ENCODE measurements around the gene TTF1.
"Not testable (repeated sequence)": the region's sequence is repeated elsewhere in the genome, so short reads cannot be mapped to it uniquely, and the experiment has no call there.

TTF1 gene

DNA sequence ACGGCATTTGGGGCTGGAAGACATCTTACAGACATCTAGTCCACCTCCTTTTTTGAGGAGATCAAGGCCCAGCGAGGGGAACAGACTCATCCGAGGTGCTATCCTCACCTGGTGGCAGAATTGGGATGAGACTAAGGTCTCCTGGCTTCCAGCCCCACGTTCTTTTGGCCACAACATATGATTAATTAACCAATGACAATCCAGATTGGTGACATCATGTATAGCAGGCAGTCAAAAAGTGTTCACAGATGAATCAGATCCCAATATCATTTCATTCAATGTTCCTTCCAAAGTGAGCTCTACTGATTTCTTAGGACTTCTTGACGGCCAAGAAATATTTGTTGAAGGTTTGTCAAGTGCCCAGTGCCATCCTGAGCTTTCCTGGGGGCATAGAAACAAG is 7.3 kb upstream of the TTF1 start:
- no peak for DNase-seq

DNA sequence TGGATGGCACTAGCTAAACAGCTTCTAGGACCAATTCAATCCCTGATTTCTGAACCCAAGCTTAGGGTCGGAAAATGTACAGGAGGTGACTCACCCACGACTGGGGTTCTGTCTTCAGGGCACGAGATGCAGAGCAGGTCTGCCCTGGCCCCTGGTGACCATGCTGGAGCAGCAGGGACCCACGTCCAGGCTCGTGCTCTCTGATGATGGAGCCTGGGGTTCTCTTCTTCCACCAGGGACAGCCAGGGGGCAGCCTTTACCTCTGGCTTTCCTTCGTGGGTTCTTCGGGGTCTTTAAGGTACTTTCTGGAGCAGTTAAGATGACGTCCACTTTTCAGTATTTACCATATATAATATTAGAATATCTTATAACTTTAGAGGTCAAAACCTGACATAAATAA is 5.4 kb upstream of the TTF1 start:
- no peak for DNase-seq

DNA sequence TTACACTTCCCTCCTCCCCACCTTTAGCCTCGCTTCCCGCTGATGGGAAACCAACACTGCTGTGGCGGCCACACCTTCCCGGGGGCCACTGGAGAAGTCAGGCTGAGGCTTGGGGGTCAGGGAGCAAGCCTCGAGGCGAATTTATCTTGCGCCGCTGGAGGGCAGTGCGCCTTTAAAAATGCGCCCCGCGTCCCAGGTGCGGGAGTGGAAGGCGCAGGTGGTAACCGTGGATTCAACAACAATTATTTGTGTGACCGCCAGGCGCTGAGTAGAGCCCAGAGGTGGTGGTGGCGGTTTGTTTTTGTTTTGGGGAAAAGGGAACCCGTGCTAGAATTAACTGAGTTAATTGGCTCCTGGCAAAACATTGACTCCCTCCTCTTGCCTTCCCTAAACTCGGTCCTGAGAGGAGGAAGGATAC is 4.5 kb upstream of the TTF1 start:
- DNase-seq, result peak in 15 of 51 donors; percentile 2 to 32 (median 8)

DNA sequence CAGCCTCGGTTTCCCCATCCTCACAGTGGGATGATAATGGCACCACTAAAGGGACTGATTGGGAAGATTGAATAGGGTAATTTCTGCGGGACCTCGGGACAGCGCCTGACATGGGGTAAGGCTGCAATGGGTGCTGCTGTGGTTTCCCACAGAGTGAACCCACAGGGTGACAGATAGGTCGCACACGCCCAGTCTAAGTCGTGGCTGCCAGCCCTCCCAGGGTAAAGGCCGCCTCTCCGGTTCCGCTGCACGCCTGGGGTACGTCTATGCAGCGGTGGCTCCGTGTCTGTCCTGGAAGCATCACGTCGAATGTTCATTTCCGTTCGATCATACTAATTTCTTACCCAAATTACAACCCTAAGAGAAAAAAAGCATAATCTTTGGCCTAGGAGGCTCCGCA is 4.0 kb upstream of the TTF1 start:
- DNase-seq, result no peak

DNA sequence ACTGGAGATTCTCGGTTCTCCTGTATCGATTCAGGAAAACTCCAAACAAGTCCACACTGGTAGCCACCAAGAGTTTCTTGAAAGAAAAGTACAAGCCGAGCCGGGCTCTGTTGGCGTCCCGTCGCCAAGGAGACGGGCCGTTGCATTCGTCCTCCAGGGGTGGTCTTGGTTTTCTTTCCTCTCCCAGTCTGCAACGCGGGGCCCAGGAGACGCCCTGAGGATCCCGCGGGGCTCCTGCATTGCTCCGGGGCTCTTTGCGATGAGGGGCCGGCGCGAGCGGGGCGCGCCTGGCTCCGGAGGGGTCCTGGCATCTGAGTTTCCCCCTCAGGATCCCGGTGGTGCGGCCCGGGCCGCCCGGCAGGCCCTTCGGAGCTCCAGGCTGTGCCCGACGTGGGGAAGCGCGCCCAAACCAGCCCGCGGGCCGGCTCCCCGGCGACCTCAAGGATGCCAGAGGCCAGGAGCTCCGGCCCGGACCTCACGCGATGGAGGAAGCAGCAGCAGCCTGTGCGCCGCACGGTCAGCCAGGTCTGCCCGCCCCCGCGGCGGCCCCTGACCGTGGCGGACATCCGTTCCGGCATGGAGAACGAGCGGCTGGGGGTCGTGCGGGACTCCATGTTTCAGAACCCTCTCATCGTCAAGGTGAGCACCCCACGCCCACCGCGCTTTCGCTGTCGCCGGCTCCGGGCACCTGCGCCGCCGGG is 3.3 kb upstream of the TTF1 start, which contains the start of gene CFAP77:
CFAP77 (plus strand) TSS at position 384 of the 701 bp plus-strand sequence; CDS start at position 445, 61 bp downstream.
- DNase-seq, result peak in 18 of 51 donors; percentile 3 to 42 (median 22)

DNA sequence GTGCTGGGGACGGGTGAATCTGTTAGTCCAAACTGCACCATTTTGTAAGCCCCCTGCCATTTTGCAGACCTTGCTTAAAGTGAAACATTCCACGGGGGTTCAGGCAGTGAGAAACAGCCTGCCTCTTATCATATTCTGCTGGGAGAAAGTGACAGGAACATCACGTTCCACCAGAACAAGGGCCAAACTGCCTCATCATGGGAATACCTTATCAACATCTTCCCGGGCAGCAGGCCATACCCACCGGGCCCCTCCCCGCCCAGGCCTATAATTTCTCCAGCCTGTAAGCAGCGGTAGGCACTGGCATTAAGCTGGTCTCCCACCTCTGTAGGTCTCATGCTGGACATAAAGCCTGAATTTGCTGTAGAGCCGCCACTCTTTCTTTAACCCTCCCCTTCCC is 1.9 kb upstream of the TTF1 start:
- DNase-seq, result no peak

DNA sequence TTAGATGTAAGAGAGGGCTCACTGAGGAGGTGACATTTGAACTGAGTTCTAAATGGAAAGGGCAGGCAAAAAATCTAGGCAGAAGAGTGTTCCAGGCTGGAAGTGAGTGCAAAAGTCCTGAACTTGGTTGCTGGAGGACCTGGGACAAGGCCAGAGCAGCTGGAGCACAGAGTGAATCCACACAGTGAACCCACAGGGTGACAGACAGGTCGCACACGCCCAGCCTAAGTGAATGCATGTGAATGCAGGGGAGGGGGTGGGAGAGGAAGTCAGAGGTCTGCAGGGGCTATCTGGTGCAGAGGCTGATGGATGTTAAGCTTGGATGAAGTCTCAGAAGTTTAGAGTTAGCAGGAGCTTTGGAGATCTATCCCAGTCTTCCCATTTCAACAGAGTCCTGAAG is 556 bp upstream of the TTF1 start:
- no peak for DNase-seq

DNA sequence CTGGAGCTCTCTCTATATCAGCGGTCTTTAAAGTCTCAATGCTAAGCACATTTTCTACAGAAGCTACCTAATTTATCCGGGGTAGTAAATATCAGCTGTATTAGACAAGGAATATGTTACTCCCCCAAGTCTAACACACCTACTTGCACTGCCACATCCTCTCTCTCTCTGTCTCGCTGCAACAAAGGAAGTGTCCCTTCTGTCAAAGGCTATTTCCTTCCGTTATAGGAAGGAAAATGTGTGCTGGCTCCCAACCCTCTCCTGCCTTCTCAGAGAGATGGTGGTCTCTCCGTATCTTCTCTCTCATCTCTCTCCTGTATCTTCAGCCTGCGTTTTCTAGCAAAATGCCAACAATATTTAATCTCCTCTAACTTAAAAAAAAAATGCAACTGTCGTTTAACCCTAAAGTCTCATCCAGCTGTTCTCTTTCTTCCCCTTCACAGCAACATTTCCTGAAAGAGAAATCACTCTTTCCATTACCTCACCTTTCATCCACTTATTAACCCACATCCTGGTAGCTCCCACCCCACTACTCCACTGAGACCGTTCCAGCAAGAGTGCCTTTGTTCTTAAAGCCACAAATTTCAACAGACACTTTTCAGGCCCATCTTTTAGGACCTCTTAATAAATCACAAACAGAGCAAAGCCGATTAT is 2.3 kb downstream of the TTF1 start:
- no peak for DNase-seq

DNA sequence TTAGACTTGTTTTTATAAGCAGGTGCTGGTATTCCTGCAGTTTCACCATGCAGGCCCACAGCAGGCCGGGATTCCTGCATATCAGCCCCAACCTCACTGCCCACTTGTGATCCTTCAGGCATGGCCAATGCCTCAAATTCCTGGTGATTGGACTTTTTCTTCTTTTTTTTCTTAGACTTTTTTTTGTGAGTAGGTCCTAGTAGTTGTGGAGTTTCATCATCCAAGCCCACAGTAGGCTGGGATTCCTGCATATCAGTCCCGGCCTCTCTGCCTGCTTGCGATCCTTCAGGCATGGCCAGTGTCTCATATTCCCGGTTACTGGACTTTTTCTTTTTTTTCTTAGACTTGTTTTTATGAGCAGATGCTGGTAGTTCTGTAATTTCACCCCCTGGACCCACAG is 4.8 kb downstream of the TTF1 start:
- no peak for DNase-seq

DNA sequence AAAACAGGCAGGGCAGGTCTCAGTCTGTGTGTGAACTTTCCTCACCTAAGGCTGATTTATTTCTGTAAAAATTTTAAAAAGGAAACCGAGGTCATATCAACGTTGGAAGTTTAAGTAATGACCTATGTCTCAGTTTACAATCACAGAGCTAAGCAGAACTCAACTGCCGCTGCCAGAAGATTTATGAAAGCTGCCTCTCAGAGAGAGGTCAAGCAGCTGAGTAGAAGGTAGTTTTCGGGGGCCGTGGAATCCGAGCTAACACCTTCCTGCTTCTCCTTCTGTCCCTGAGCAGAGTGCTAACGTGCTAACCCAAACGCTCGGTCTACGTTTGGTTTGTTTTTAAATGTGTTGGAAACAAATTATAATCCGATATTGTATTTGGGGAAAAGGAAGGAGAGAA is 11.1 kb downstream of the TTF1 start:
- DNase-seq, result no peak

DNA sequence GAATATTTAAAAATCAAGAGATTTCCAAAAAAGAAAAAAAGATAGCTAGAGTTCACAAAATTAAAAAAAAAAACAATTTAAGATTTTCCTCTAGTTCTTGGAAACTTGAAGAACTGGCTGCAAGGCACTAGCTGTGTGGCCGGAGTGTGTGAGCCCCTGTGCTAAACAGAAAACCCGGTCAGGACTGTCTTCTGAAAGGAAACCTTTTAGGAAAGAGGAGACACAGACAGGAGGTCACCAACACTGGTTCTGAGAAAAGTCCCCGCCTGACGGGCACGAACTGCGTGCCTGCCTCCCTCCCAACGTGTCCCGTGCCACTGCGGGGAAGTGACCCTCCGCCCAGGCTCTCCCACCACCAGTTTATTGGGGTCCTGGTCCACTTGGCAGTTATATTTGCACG is 15.2 kb downstream of the TTF1 start:
- DNase-seq, result no peak

DNA sequence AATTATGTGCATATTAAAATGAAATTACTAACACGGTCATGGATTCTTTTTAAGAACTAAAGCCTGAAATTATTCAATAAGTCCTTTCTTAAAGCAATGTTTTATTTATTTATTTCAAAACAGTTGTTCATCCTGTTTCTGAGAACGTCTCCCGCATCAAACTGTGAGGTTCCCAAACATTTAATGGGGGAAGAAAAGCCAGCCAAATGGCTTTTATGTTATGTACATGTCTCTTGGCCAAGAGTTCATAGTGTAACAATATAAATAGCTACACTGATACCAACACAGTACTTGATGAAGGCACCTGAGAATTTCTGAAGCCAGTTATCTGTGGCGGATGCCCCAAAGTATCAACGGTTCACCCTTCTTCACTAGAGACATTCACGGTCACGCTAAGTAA is 15.7 kb downstream of the TTF1 start:
- no peak for DNase-seq

DNA sequence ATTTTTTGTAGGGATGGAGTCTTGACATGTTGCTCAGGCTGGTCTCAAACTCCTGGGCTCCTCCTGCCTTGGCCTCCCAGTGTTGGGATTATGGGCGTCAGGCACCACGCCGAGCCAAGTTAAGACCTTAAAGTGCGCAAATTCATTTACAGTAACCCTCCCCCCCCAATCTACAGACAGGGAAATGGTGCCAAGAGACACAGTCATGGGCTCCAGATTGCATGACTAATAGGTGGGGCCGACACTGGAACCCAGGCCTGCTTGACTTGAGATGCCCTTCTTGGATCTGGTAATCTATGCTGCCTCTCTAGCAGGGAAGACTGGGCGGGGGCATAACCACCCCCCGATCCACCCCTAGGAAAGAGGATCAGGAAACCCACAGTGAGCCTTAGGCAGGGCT is 19.5 kb downstream of the TTF1 start:
- DNase-seq, result no peak

DNA sequence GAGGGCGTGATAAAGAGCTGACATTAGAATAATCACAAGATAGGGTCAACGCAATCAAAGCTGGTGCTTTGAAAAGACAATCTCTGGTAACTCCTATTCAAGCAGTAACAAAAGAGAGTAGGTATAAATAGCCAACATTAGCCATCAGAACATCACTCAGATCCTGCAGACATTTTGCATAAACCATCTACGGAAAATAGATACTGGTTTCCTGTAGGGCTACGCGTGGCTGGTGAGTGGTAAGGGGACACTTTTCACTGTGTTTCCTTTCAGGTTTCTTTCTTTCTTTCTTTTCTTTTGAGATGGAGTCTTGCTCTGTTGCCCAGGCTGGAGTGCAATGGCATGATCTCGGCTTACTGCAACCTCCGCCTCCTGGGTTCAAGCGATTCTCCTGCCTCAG is 22.3 kb downstream of the TTF1 start:
- no peak for DNase-seq

DNA sequence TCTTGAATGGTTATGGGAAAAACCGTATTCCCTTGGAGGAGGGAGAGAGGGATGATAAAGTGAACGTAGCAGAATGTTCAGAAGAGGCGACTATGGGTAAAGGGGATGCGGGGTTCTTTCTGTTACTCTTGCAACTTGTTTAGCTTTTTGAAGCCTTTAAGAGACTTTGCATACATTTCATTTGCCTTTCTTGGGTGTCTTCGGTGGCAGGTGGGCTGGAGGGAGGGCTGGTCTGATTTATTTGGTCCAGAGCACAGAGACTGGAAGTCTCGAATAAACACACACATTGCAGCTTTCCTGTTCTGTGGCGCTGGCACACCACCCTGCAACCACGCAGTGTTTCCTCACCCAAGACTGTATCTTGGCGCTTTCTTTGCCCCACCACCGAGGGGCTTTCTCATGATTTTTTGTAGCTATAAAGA is 23.2 kb downstream of the TTF1 start:
- DNase-seq, result no peak

DNA sequence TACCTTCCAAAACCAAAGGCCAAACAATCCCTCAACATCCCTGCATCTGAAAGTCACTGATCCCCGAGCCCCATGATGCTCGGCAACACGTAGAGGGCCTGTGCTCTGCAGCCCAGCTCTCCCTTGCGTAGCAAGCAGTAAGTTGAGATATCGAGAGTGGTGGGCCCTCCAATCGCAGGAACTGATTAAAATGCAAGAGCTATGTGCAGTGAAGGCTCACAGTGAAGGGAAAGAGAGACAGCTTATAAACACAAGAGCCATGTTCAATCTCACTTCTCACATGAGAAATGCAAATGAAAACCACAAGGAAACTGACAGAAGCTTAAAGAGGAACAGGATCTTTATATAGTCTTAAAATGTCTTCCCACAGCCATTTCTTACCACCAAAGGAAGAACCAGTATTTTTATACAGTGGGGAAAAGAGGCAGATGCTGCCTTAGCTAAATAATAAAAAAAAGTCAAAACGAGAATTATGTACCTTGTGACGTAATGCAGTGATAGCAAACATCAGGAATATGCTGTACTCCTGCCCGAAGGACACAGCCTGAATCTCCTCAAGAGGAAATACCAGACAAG is 24.6 kb downstream of the TTF1 start:
- no peak for DNase-seq

DNA sequence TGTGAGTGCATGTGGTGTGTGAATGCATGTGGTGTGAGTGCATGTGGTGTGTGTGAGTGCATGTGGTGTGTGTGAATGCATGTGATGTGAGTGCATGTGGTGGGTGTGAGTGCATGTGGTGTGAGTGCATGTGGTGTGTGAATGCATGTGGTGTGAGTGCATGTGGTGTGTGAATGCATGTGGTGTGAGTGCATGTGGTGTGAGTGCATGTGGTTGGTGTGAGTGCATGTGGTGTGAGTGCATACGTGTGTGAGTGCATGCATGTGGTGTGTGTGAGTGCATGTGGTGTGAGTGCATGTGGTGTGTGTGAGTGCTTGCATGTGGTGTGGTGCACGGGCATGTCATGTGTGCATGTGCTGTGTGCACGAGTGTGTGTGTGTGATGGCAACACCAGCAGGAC is 28.2 kb downstream of the TTF1 start:
- not testable (repeated sequence) for DNase-seq

DNA sequence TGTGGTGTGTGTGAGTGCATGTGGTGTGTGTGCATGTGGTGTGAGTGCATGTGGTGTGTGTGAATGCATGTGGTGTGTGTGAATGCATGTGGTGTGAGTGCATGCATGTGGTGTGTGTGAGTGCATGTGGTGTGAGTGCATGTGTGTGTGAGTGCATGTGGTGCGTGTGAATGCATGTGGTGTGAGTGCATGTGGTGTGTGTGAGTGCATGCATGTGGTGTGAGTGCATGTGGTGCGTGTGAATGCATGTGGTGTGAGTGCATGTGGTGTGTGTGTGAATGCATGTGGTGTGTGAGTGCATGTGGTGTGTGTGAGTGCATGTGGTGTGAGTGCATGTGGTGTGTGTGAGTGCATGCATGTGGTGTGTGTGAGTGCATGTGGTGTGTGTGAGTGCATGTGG is 28.9 kb downstream of the TTF1 start:
- not testable (repeated sequence) for DNase-seq

DNA sequence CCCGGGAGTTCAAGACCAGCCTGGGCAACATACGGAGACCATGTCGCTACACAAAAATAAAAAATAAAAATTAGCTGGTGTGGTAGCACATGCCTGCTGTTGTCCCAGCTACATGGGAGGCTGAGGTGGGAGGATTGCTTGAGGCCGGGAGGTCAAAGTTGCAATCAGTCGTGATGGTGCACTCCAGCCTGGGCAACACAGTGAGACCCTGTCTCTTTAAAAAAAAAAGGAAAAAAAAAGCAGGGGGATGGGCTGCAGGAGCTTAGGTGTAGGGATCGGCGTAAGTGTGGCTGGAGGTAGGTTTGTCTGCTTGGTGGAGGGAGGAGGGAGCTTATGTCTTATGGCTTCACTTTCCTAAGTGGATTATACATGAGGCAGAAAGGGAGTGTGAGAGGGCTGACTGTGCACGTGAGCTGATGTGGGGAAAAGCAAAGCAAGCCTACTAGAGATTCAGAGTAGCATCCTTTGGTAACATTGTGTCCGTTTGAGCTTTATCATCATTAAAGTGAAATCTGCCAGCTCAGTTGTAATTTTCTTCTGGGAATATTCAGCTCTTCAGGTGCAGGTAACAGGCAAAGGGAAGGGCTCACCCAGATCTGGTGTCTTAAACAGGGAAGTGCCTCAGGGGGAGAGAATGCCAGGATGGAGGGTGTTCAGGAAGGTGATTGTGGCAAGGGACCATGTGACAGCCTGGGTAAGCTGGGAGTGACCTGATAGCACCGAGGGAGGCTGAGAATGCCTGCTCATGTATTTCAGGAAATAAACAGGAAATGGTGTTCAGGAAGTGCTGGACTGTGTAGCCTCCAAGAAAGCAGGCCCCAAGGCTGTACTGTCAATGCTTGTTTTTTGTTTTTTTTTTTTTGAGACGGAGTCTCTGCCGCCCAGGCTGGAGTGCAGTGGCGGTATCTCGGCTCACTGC is 34.2 kb downstream of the TTF1 start:
- DNase-seq, result peak in 31 of 51 donors; percentile 1 to 55 (median 21)

DNA sequence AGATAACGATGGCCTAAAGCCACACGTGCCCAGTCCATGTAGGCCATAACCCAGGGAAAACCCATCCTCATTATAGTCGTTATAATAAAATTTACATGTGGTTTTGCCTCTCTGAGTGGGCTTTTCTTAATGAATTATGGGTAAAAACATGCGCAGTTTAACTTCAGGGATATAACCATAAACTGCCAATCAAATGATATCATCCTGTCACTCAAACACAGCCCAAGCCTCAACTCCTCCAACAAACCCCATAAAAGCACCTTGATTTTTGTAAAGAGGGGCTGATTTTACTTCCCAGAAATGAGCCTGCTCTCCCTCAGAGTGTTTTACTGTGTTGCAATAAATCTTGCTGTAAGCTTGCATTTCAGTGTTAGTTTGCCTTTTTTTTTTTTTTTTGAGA is 36.0 kb downstream of the TTF1 start:
- no peak for DNase-seq

DNA sequence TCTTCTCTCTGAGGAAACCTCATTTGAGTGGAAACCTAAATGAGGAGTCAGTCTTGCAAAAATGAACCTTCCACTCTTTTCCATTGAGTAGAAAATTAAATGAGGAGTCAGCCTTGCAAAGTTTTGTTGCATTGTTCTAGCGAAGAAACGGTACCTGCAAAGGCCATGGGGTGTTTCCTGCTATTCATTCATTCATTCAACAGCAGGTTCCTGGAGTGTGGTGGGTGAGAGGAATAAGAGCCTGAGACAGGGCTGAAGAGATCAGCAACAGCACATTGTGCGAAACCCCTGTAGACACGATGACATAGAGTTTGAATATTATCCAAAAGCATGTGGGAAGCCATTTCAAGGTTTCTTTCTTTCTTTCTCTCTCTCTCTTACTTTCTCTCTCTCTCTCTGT is 37.2 kb downstream of the TTF1 start:
- no peak for DNase-seq
